AG09309 (cell line): ENCODE results near the gene MEGF11.

Source experiments
- DNase-seq: peaks from one replicate; pipeline ENCODE4 v3.0.0-alpha.2; 2010; ENCODE audit warnings: low read depth
- H3K4me3 ChIP-seq: 2 replicates; pipeline ENCODE4 v1.5.1; 2011; ENCODE audit warnings: mild to moderate bottlenecking, low read depth, low read length, moderate library complexity; ENCODE audit not compliant: control insufficient read depth
- CTCF ChIP-seq: IDR thresholded peaks from 2 replicates; pipeline ENCODE4 v1.5.1; 2011; ENCODE audit warnings: mild to moderate bottlenecking, low read depth, low read length, inconsistent platforms; ENCODE audit not compliant: insufficient read depth, control insufficient read depth; ENCODE audit errors: missing control alignments

The MEGF11 gene

GRCh38 chr15:66232267-66232625 lies 21.3 kb downstream of the MEGF11 start:
- TF ChIP-seq CTCF: no peak
- no peak for DNase-seq
- no peak overlapping the region for H3K4me3 ChIP-seq

GRCh38 chr15:66231394-66232266 lies 21.9 kb downstream of the MEGF11 start:
- no peak overlapping the region for H3K4me3 ChIP-seq
- TF ChIP-seq CTCF: no peak
- no peak for DNase-seq

GRCh38 chr15:66229790-66230465 lies 23.6 kb downstream of the MEGF11 start:
- TF ChIP-seq CTCF: no peak
- H3K4me3 ChIP-seq: no peak overlapping the region
- DNase-seq: no peak

- DNase-seq: no peak
- no peak for TF ChIP-seq CTCF
- H3K4me3 ChIP-seq: no peak overlapping the region
Observed at GRCh38 chr15:66228807-66229735, 24.5 kb downstream of the MEGF11 start.

GRCh38 chr15:66226736-66227135 lies 26.8 kb downstream of the MEGF11 start:
- no peak for TF ChIP-seq CTCF
- no peak for DNase-seq
- H3K4me3 ChIP-seq: no peak overlapping the region

GRCh38 chr15:66225656-66226274 lies 27.8 kb downstream of the MEGF11 start:
- no peak for DNase-seq
- H3K4me3 ChIP-seq: no peak overlapping the region
- TF ChIP-seq CTCF: no peak
